GM20000 (cell line): ENCODE data around the gene ZNF436.
"Not testable (repeated sequence)": the region's sequence is repeated elsewhere in the genome, so short reads cannot be mapped to it uniquely, and the experiment has no call there.

Source experiments
- DNase-seq: peaks from one replicate; pipeline ENCODE4 v3.0.0; 2012; ENCODE audit warnings: low spot score
- CTCF ChIP-seq: IDR thresholded peaks from 2 replicates; pipeline ENCODE4 v1.5.1; 2012; ENCODE audit warnings: mild to moderate bottlenecking, control low read depth; ENCODE audit errors: extremely low read depth, missing control alignments

The ZNF436 gene

GRCh38 chr1:23381233-23381885, 11.7 kb upstream of the ZNF436 start:
- DNase-seq, result no peak
- no peak for TF ChIP-seq CTCF

- TF ChIP-seq CTCF, result no peak
- no peak for DNase-seq
Observed at GRCh38 chr1:23380719-23381118, 11.1 kb upstream of the ZNF436 start.

GRCh38 chr1:23380236-23380635, 10.6 kb upstream of the ZNF436 start:
- not testable (repeated sequence) for DNase-seq

- no peak for DNase-seq
Observed at GRCh38 chr1:23376890-23377811, 7.5 kb upstream of the ZNF436 start.

GRCh38 chr1:23374079-23374735, 4.6 kb upstream of the ZNF436 start:
- not testable (repeated sequence) for DNase-seq

More at GRCh38 chr1:23376890-23377811, 7.5 kb upstream of the ZNF436 start:
- no peak for TF ChIP-seq CTCF

- no peak for DNase-seq
- no peak for TF ChIP-seq CTCF
Observed at GRCh38 chr1:23371987-23372880, 2.6 kb upstream of the ZNF436 start.

GRCh38 chr1:23370709-23371584, 1.3 kb upstream of the ZNF436 start:
- TF ChIP-seq CTCF, result no peak
- no peak for DNase-seq
